HEK293 (cell line): Measurements from ENCODE around the gene PRDM13.

ENCODE experiments used
- CTCF ChIA-PET: fragments of 350-600 bp; formaldehyde crosslinking; extraction: SDS; loops from one replicate; lab custom pipeline; 2021; ENCODE audit warnings: antibody characterized with exemption; lab: Yijun Ruan, JAX
- POLR2A ChIA-PET: fragments of 300-600 bp; formaldehyde crosslinking; extraction: SDS; loops from one replicate; lab custom pipeline; 2020; ENCODE audit warnings: antibody characterized with exemption, inconsistent platforms; lab: Yijun Ruan, JAX
- H3K27ac ChIP-seq: fragments of 200-500 bp; sonication (Bioruptor generic); 2 replicates; pipeline ENCODE4 v1.5.1; 2014; ENCODE audit warnings: low read depth, low read length, control low read depth, inconsistent platforms; ENCODE audit errors: extremely low read depth
- H3K36me3 ChIP-seq, 2 experiments: fragments of 200-500 bp in 1 of 2; sonication (Bioruptor generic) in 1 of 2; 1 replicate in 1 of 2; 2 replicates in 1 of 2; pipeline ENCODE4 v1.5.1; 2014 to 2017; ENCODE audit warnings: inconsistent platforms in 2 of 2, low read length in 2 of 2; ENCODE audit not compliant: control insufficient read depth in 2 of 2, insufficient read depth in 1 of 2
- H3K4me1 ChIP-seq: fragments of 200-500 bp; sonication (Bioruptor generic); 2 replicates; pipeline ENCODE4 v1.5.1; 2014; ENCODE audit warnings: mild to moderate bottlenecking, low read length, inconsistent platforms; ENCODE audit not compliant: control insufficient read depth, insufficient read depth
- H3K4me3 ChIP-seq: 2 replicates; pipeline ENCODE4 v1.5.1; 2011; ENCODE audit warnings: low read depth, mild to moderate bottlenecking, control low read depth, low read length, moderate library complexity
- H3K9me3 ChIP-seq: fragments of 200-500 bp; sonication (Bioruptor generic); 2 replicates; pipeline ENCODE4 v1.5.1; 2014; ENCODE audit warnings: low read depth, low read length, inconsistent platforms; ENCODE audit not compliant: control insufficient read depth, insufficient read depth
- AEBP2 ChIP-seq: fragments of 450-650 bp; formaldehyde crosslinking; IDR thresholded peaks from 2 replicates; pipeline ENCODE4 v1.5.1; 2016; ENCODE audit warnings: missing biosample characterization, missing genetic modification characterization, borderline replicate concordance
- BCL11B ChIP-seq: fragments of 450-650 bp; formaldehyde crosslinking; IDR thresholded peaks from 2 replicates; pipeline ENCODE4 v1.5.1; 2016; ENCODE audit warnings: low read depth, missing biosample characterization, missing genetic modification characterization
- GLI4 ChIP-seq: fragments of 450-650 bp; formaldehyde crosslinking; IDR thresholded peaks from 2 replicates; pipeline ENCODE4 v1.5.1; 2016; ENCODE audit warnings: missing biosample characterization, missing genetic modification characterization
- HIC1 ChIP-seq: fragments of 450-650 bp; formaldehyde crosslinking; IDR thresholded peaks from 2 replicates; pipeline ENCODE4 v1.5.1; 2016; ENCODE audit warnings: missing biosample characterization, missing genetic modification characterization
- HOXC10 ChIP-seq: sonication (generic); formaldehyde crosslinking; IDR thresholded peaks from 2 replicates; pipeline ENCODE4 v1.8.1; 2023; ENCODE audit warnings: mild to moderate bottlenecking, missing genetic modification reagents
- HOXD13 ChIP-seq: sonication (generic); formaldehyde crosslinking; IDR thresholded peaks from 2 replicates; pipeline ENCODE4 v1.8.0; 2022; ENCODE audit warnings: missing genetic modification reagents, borderline replicate concordance
- PRDM1 ChIP-seq: fragments of 450-650 bp; formaldehyde crosslinking; IDR thresholded peaks from 2 replicates; pipeline ENCODE4; 2016; ENCODE audit warnings: missing biosample characterization, missing genetic modification characterization
- REPIN1 ChIP-seq: fragments of 450-650 bp; formaldehyde crosslinking; IDR thresholded peaks from 2 replicates; pipeline ENCODE4 v1.5.1; 2017; ENCODE audit warnings: missing biosample characterization, missing genetic modification characterization, low read depth
- YY1 ChIP-seq: fragments of 450-650 bp; formaldehyde crosslinking; IDR thresholded peaks from 2 replicates; pipeline ENCODE4 v1.5.1; 2018; ENCODE audit warnings: missing biosample characterization, missing genetic modification characterization
- ZBTB1 ChIP-seq: fragments of 450-650 bp; formaldehyde crosslinking; IDR thresholded peaks from 2 replicates; pipeline ENCODE4 v1.5.1; 2016; ENCODE audit warnings: missing biosample characterization, missing genetic modification characterization
- ZFP3 ChIP-seq: fragments of 450-650 bp; formaldehyde crosslinking; IDR thresholded peaks from 2 replicates; pipeline ENCODE4 v1.5.1; 2016; ENCODE audit warnings: low read depth, missing biosample characterization, missing genetic modification characterization
- ZNF138 ChIP-seq: fragments of 450-650 bp; formaldehyde crosslinking; IDR thresholded peaks from 2 replicates; pipeline ENCODE4 v1.5.1; 2016; ENCODE audit warnings: missing biosample characterization, missing genetic modification characterization, borderline replicate concordance
- ZNF140 ChIP-seq: fragments of 450-650 bp; formaldehyde crosslinking; IDR thresholded peaks from 2 replicates; pipeline ENCODE4 v1.5.1; 2016; ENCODE audit warnings: missing biosample characterization, missing genetic modification characterization
- ZNF16 ChIP-seq: fragments of 450-650 bp; formaldehyde crosslinking; IDR thresholded peaks from 2 replicates; pipeline ENCODE4 v1.5.1; 2016; ENCODE audit warnings: low read depth, missing biosample characterization, missing genetic modification characterization
- ZNF24 ChIP-seq: fragments of 450-650 bp; formaldehyde crosslinking; IDR thresholded peaks from 2 replicates; pipeline ENCODE4 v1.5.1; 2016; ENCODE audit warnings: missing biosample characterization, missing genetic modification characterization
- ZNF324 ChIP-seq: fragments of 450-650 bp; formaldehyde crosslinking; IDR thresholded peaks from 2 replicates; pipeline ENCODE4 v1.5.1; 2016; ENCODE audit warnings: missing biosample characterization, missing genetic modification characterization
- ZNF335 ChIP-seq: fragments of 450-650 bp; formaldehyde crosslinking; conservative IDR thresholded peaks from 2 replicates; pipeline ENCODE4 v1.5.1; 2016; ENCODE audit warnings: missing biosample characterization, missing genetic modification characterization
- ZNF394 ChIP-seq: fragments of 450-650 bp; formaldehyde crosslinking; IDR thresholded peaks from 2 replicates; pipeline ENCODE4 v1.5.1; 2016; ENCODE audit warnings: missing biosample characterization, missing genetic modification characterization, mild to moderate bottlenecking, moderate library complexity, borderline replicate concordance
- ZNF571 ChIP-seq: fragments of 450-650 bp; formaldehyde crosslinking; IDR thresholded peaks from 2 replicates; pipeline ENCODE4 v1.5.0; 2017; ENCODE audit warnings: missing biosample characterization, missing genetic modification characterization
- ZNF623 ChIP-seq: fragments of 450-650 bp; formaldehyde crosslinking; IDR thresholded peaks from 2 replicates; pipeline ENCODE4 v1.5.1; 2016; ENCODE audit warnings: missing biosample characterization, missing genetic modification characterization
- ZSCAN30 ChIP-seq: fragments of 450-650 bp; IDR thresholded peaks from 2 replicates; pipeline ENCODE4 v1.5.1; 2018; ENCODE audit warnings: missing biosample characterization, mild to moderate bottlenecking, missing genetic modification characterization, moderate library complexity
- ZSCAN4 ChIP-seq: fragments of 450-650 bp; formaldehyde crosslinking; IDR thresholded peaks from 2 replicates; pipeline ENCODE4 v1.5.1; 2017; ENCODE audit warnings: missing biosample characterization, missing genetic modification characterization

PRDM13 gene

GRCh38 chr6:99602520-99603420 is 3.9 kb upstream of the PRDM13 start:
- ChIA-PET CTCF (interaction anchor here (0.7 kb wide), 1 partner anchor 17 kb away, joined by 3 read pairs; no protein-coding TSS in a partner anchor), POLR2A (interaction anchor here (1.0 to 1.1 kb wide), 4 partner anchors 11 to 88 kb away, joined by 4 to 11 read pairs (median 6); partner anchors contain the start of gene CCNC)
- H3K9me3 ChIP-seq, result no peaks in the 10 kb centered on the region
- H3K4me3 ChIP-seq, result no peak overlapping the region
- TF ChIP-seq ZFP3 (tag by site-specific recombination) (no peak), ZNF394 (tag by site-specific recombination) (no peak), ZNF571 (no peak), ZNF24 (tag by site-specific recombination) (no peak), AEBP2 (tag by site-specific recombination) (no peak), HOXD13 (no peak), PRDM1 (tag by site-specific recombination) (no peak), REPIN1 (tag by site-specific recombination) (no peak), ZBTB1 (tag by site-specific recombination) (no peak), ZNF324 (tag by site-specific recombination) (no peak), ZNF16 (tag by site-specific recombination) (no peak), GLI4 (tag by site-specific recombination) (no peak), YY1 (tag by site-specific recombination) (no peak), ZSCAN30 (tag by site-specific recombination) (no peak), ZSCAN4 (tag by site-specific recombination) (no peak), HIC1 (tag by site-specific recombination) (no peak), BCL11B (tag by site-specific recombination) (no peak)
- no peaks in the 10 kb centered on the region for H3K36me3 ChIP-seq
- H3K4me1 ChIP-seq, result no peaks in the 10 kb centered on the region
- no peak overlapping the region for H3K27ac ChIP-seq

- Histone ChIP-seq H3K9me3 (no peaks in the 10 kb centered on the region), H3K4me3 (peak overlapping the region; percentile 16), H3K4me1 (no peaks in the 10 kb centered on the region), H3K27ac (no peak overlapping the region), H3K36me3 (no peaks in the 10 kb centered on the region)
- TF ChIP-seq HOXC10 (0 out of 2 replicates have a peak, but pooled peaks have one; percentile 38), ZNF335 (tag by site-specific recombination) (peak; percentile 46), ZNF138 (tag by site-specific recombination) (no peak), ZNF623 (tag by site-specific recombination) (no peak), ZNF140 (tag by site-specific recombination) (no peak)
- ChIA-PET CTCF (interaction anchor here (0.7 kb wide), 3 partner anchors 17 to 71 kb away, joined by 3 to 4 read pairs (median 3); no protein-coding TSS in a partner anchor), POLR2A (interaction anchor here (1.0 to 1.1 kb wide), 4 partner anchors 10 to 89 kb away, joined by 4 to 11 read pairs (median 6); partner anchors contain the start of gene CCNC)
Observed at GRCh38 chr6:99603421-99604165, 3.0 kb upstream of the PRDM13 start.
